Measurements from ENCODE around the gene CLPSL2.

Gene CLPSL2

DNA sequence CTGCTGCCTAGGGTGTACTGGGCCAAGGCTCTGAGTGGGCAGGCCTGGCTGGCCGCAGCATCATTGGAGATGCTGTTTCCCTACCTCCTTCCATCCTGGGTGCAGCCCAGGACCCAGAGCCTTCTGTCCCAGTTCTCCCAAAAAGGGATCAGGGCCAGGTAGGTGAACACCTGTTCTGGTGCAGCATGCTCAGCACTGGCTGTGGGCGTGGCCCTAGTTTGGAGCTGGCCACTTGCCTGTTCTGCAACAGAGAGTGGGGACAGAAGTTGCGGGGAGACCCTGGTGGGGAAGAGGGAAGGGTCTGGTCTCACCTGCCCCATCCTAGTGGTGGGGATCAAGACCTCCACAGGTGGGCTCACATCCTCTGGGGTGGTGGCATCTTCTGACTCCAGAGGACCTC lies 40.9 kb upstream of the CLPSL2 start:
- ATAC-seq (ENCODE audit: low read depth) (no peak), DNase-seq (ENCODE audit: low spot score) (no peak)
- TF ChIP-seq, protein P1, sequence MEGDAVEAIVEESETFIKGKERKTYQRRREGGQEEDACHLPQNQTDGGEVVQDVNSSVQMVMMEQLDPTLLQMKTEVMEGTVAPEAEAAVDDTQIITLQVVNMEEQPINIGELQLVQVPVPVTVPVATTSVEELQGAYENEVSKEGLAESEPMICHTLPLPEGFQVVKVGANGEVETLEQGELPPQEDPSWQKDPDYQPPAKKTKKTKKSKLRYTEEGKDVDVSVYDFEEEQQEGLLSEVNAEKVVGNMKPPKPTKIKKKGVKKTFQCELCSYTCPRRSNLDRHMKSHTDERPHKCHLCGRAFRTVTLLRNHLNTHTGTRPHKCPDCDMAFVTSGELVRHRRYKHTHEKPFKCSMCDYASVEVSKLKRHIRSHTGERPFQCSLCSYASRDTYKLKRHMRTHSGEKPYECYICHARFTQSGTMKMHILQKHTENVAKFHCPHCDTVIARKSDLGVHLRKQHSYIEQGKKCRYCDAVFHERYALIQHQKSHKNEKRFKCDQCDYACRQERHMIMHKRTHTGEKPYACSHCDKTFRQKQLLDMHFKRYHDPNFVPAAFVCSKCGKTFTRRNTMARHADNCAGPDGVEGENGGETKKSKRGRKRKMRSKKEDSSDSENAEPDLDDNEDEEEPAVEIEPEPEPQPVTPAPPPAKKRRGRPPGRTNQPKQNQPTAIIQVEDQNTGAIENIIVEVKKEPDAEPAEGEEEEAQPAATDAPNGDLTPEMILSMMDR (IDR thresholded peaks at IDR 0.05; ENCODE audit: poor library complexity, severe bottlenecking), result no peak
- H3K27me3 ChIP-seq (ENCODE audit: insufficient read depth, poor library complexity, severe bottlenecking), result no peaks in the 10 kb centered on the region
- no peak overlapping the region for H3K4me3 ChIP-seq (ENCODE audit: severe bottlenecking)
- peaks cover 27% of the 10 kb centered on the region for H3K4me1 ChIP-seq (ENCODE audit: insufficient read depth, poor library complexity, severe bottlenecking)
- no peaks in the 10 kb centered on the region for H3K36me3 ChIP-seq (ENCODE audit: low read depth)
- H3K27ac ChIP-seq (ENCODE audit: poor library complexity, severe bottlenecking), result peak overlapping the region; percentile 99
- H3K9me3 ChIP-seq (ENCODE audit: severe bottlenecking), result no peaks in the 10 kb centered on the region

DNA sequence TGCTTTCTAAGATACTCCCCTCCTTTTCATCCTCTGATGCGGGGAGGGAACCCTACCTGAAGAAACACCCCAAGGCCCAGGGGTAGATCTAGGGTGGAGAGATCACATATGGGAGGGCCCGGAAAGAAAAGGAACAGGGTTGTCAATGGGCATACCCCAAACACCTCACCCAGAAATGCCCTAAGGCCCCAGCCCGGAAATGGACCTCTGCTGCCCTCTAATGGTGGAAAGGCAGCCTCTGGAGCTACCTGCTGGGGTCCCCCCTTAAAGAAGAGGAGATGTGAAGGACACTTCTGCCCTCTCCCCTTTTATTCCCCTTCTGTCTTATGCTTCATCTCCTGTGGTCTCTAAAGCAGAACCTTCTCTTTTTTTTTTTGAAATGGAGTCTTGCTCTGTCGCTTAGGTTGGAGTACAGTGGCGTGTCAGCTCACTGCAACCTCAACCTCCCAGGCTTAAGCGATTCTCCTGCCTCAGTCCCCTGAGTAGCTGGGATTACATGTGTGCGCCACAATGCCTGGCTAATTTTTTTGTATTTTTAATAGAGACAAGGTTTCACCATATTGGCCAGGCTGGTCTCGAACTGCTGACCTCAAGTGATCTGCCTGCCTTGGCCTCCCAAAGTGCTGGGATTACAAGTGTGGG lies 40.0 kb upstream of the CLPSL2 start:
- Histone ChIP-seq H3K4me1 (ENCODE audit: insufficient read depth, poor library complexity, severe bottlenecking) (peaks cover 22% of the 10 kb centered on the region), H3K27ac (ENCODE audit: poor library complexity, severe bottlenecking) (peak overlapping the region; percentile 99), H3K36me3 (ENCODE audit: low read depth) (no peaks in the 10 kb centered on the region), H3K9me3 (ENCODE audit: severe bottlenecking) (no peaks in the 10 kb centered on the region), H3K4me3 (ENCODE audit: severe bottlenecking) (no peak overlapping the region), H3K27me3 (ENCODE audit: insufficient read depth, poor library complexity, severe bottlenecking) (no peaks in the 10 kb centered on the region)
- DNase-seq (ENCODE audit: low spot score), result no peak
- peak; percentile 38; the same call in 1 of the 3 replicates for ATAC-seq (ENCODE audit: low read depth)
- TF ChIP-seq, protein P1 (IDR thresholded peaks at IDR 0.05; ENCODE audit: poor library complexity, severe bottlenecking), result peak; percentile 94

DNA sequence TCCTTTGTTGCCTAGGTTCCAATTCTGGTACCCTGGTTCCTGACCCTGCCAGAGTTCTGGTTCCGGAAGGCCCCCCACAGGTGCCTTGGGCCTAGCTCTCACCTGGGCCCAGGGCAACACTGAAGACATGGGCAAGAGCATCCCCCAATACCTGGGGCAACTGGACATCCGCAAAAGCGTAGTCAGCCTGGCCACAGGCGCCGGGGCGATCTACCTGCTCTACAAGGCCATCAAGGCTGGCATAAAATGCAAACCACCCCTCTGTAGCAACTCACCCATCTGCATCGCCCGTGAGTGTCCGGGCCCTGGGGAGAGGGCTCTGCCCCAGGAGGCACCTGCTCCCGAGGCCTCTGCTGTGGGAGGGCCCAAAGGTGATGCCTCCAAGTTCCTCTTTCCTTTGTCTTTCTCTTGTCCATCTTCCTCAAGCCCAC lies 39.4 kb upstream of the CLPSL2 start, which contains the start of gene ARMC12:
Gene ARMC12 (plus strand): TSS at position 51 of the 431 bp plus-strand sequence. CDS start 77 bp downstream, at position 128.
- ATAC-seq (ENCODE audit: low read depth) (no peak), DNase-seq (ENCODE audit: low spot score) (no peak)
- TF ChIP-seq, protein P1 (IDR thresholded peaks at IDR 0.05; ENCODE audit: poor library complexity, severe bottlenecking), result no peak
- H3K27me3 ChIP-seq (ENCODE audit: insufficient read depth, poor library complexity, severe bottlenecking), result no peaks in the 10 kb centered on the region
- peak within 1 kb of the TSS; percentile 99 for H3K27ac ChIP-seq (ENCODE audit: poor library complexity, severe bottlenecking)
- H3K9me3 ChIP-seq (ENCODE audit: severe bottlenecking), result no peaks in the 10 kb centered on the region
- no peak within 1 kb of the TSS for H3K4me3 ChIP-seq (ENCODE audit: severe bottlenecking)
- no peaks in the 10 kb centered on the region for H3K36me3 ChIP-seq (ENCODE audit: low read depth)
- H3K4me1 ChIP-seq (ENCODE audit: insufficient read depth, poor library complexity, severe bottlenecking), result peaks cover 22% of the 10 kb centered on the region

DNA sequence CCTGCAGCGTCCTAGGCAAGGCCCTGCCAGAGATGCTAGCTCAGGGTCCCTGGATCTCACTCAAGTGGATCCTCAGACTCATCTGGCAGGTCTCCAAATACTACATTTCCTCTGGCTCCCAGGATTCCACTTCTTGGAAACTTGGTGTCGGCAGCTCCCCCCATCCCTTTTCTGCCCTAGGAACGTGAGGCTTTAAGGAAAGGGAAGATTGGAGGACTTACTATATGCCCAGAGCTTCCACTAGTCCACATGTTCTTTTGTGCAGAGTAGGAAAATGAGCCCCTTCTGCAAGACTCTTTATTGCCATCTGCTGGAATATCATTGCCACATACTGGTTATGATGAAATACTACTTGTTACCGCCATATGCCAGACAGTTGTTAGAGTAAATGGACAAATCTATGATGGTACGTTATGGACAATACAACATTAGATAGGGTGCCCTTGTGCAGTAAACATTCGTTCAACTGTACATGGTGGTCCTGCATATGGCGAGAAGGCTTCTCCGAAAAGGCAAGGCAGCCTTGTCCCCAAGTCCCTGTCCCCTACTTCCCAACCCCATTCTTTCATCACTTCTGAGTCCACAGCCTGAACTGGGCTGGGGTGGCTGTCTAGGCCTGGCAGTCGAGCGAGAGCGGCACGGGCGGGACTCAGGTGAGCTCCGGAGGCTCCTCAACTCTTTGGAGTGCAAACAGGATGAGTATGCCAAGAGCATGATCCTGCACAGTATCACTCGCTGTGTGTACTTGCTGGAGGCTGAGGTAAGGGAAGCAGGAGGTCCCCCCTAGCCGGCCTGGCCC lies 38.8 kb upstream of the CLPSL2 start:
- DNase-seq (ENCODE audit: low spot score) (no peak), ATAC-seq (ENCODE audit: low read depth) (peak; percentile 68)
- Histone ChIP-seq H3K4me3 (ENCODE audit: severe bottlenecking) (no peak overlapping the region), H3K27ac (ENCODE audit: poor library complexity, severe bottlenecking) (no peak overlapping the region), H3K9me3 (ENCODE audit: severe bottlenecking) (no peaks in the 10 kb centered on the region), H3K4me1 (ENCODE audit: insufficient read depth, poor library complexity, severe bottlenecking) (peaks cover 15% of the 10 kb centered on the region), H3K36me3 (ENCODE audit: low read depth) (no peaks in the 10 kb centered on the region), H3K27me3 (ENCODE audit: insufficient read depth, poor library complexity, severe bottlenecking) (no peaks in the 10 kb centered on the region)
- TF ChIP-seq, protein P1 (IDR thresholded peaks at IDR 0.05; ENCODE audit: poor library complexity, severe bottlenecking), result peak; percentile 89
